GM23338 (cell line): Measurements from ENCODE around the gene IFI27. TPM values are rescaled to one million over a fixed set of nuclear protein-coding genes. Genes with fewer than 3 reads are reported as not detected.

Experiments used
- ATAC-seq: fragments of 200-7000 bp; cut with Tn5 transposase; 3 replicates; pipeline ENCODE4 v1.9.1; 2020
- DNase-seq: peaks from one replicate; pipeline ENCODE4 v3.0.0-alpha.2; 2015; ENCODE audit warnings: low spot score
- H2AFZ ChIP-seq: fragments of 200-600 bp; sonication (generic); 2 replicates; pipeline ENCODE4 v1.8.0; 2016; ENCODE audit warnings: antibody characterized with exemption, mild to moderate bottlenecking, moderate library complexity
- H3F3A ChIP-seq: fragments of 200-600 bp; sonication (generic); replicated peaks from 2 replicates; pipeline ENCODE4 v1.8.0; 2017; ENCODE audit warnings: antibody characterized with exemption, mixed run types, low read depth
- H3K27ac ChIP-seq: fragments of 200-600 bp; sonication (generic); 2 replicates; pipeline ENCODE4 v1.6.1; 2016; ENCODE audit warnings: low read depth
- H3K27me3 ChIP-seq: fragments of 200-600 bp; sonication (generic); 2 replicates; pipeline ENCODE4 v1.8.0; 2016; ENCODE audit warnings: mild to moderate bottlenecking, mixed run types, moderate library complexity; ENCODE audit not compliant: insufficient read depth
- H3K36me3 ChIP-seq: fragments of 200-600 bp; sonication (generic); 2 replicates; pipeline ENCODE4 v1.8.0; 2016; ENCODE audit warnings: mild to moderate bottlenecking; ENCODE audit not compliant: insufficient read depth
- H3K4me1 ChIP-seq: fragments of 200-600 bp; sonication (generic); 2 replicates; pipeline ENCODE4 v1.8.0; 2016; ENCODE audit warnings: mild to moderate bottlenecking, moderate library complexity; ENCODE audit not compliant: insufficient read depth
- H3K4me2 ChIP-seq: fragments of 200-600 bp; sonication (generic); 2 replicates; pipeline ENCODE4 v1.7.1; 2017; ENCODE audit warnings: mixed run types
- H3K4me3 ChIP-seq: fragments of 200-600 bp; sonication (generic); 2 replicates; pipeline ENCODE4 v1.6.1; 2016; ENCODE audit warnings: mixed run types
- H3K79me2 ChIP-seq: fragments of 200-600 bp; sonication (generic); replicated peaks from 2 replicates; pipeline ENCODE4 v1.8.0; 2017; ENCODE audit warnings: mild to moderate bottlenecking; ENCODE audit not compliant: insufficient read depth
- H3K9me2 ChIP-seq: fragments of 200-600 bp; sonication (generic); 2 replicates; pipeline ENCODE4 v1.8.0; 2017; ENCODE audit not compliant: insufficient read depth
- H4K20me1 ChIP-seq: fragments of 200-600 bp; sonication (generic); replicated peaks from 2 replicates; pipeline ENCODE4 v1.8.0; 2017; ENCODE audit warnings: mild to moderate bottlenecking; ENCODE audit not compliant: insufficient read depth
- H3K27ac Mint-ChIP-seq: 2 replicates; pipeline ENCODE4 v1.8.0; 2020; ENCODE audit warnings: inconsistent platforms, mild to moderate bottlenecking, moderate library complexity, mixed read lengths
- H3K27me3 Mint-ChIP-seq: 3 replicates; pipeline ENCODE4 v1.8.0; 2022; ENCODE audit warnings: low read depth, mild to moderate bottlenecking, moderate library complexity, mixed read lengths, inconsistent platforms; ENCODE audit not compliant: insufficient read depth, poor library complexity
- H3K36me3 Mint-ChIP-seq: 3 replicates; pipeline ENCODE4 v1.8.0; 2021; ENCODE audit warnings: low read depth, mild to moderate bottlenecking, inconsistent platforms, moderate library complexity, mixed read lengths
- H3K4me1 Mint-ChIP-seq: 3 replicates; pipeline ENCODE4 v1.8.0; 2020; ENCODE audit warnings: mild to moderate bottlenecking, inconsistent platforms, mixed read lengths
- H3K4me3 Mint-ChIP-seq: 3 replicates; pipeline ENCODE4 v1.8.0; 2021; ENCODE audit warnings: moderate library complexity, mild to moderate bottlenecking, inconsistent platforms, mixed read lengths
- H3K9me3 Mint-ChIP-seq: 3 replicates; pipeline ENCODE4 v1.8.0; 2020; ENCODE audit warnings: moderate library complexity, mild to moderate bottlenecking, inconsistent platforms, mixed read lengths
- NANOG ChIP-seq: IDR thresholded peaks from 2 replicates; pipeline ENCODE4 v1.6.1; 2016; ENCODE audit warnings: antibody characterized with exemption, borderline replicate concordance
- polyA plus RNA-seq: library from polyadenylated mRNA; unstranded; fragments of >200 nt; fragmentation: Nextera tagmentation; extraction: Ambion mirVana; gene quantifications from 2 replicates; pipeline ENCODE4 v1.2.1, GENCODE V29; 2016
- total RNA-seq: library from RNA; depleted of rRNA; stranded (reverse); fragments of >200 nt; shearing (Covaris generic); gene quantifications from 2 replicates; pipeline ENCODE4 v1.2.3, GENCODE V29; 2014
- TF ChIP-seq, protein P1 (sequence below): fragments of 250-450 bp; sonication (Bioruptor Pico); IDR thresholded peaks from 2 replicates; pipeline ENCODE4 v1.5.0; 2020; ENCODE audit warnings: mild to moderate bottlenecking, moderate library complexity
- TF ChIP-seq, protein P2 (sequence below): IDR thresholded peaks from 2 replicates; pipeline ENCODE4 v1.6.1; 2016; ENCODE audit warnings: antibody characterized with exemption
- TF ChIP-seq, protein P3 (sequence below), 2 experiments: fragments of 200-600 bp in 1 of 2; sonication (generic) in 1 of 2; conservative IDR thresholded peaks; 2 replicates each; pipeline versions ENCODE4 v1.5.1 to v1.6.1; 2016 to 2017; ENCODE audit warnings: antibody characterized with exemption in 2 of 2, low read depth in 2 of 2, mild to moderate bottlenecking in 2 of 2, moderate library complexity in 1 of 2

Gene IFI27
- total and polyA plus RNA-seq, 2 experiments from 2014 or later: 0.49 to 1.2 TPM

DNA sequence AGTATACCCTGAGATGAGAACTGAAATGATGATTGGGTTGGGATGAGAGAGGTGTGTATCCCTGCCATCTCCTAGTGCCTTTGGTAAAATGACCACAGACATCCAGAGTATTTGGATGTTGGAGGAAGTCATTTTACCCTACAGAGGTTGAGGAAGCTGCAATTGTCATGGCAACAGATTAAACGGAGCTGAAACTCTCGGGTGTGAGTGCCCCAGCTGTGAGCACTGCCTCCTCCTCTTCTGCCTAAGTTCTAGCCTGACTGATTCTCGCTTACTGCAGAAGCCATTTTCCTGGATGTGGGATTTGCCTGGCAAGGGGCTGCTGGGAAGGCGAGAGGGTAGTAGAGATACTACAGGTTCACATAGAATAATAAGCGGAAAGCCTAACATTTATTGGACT lies 53.3 kb downstream of the IFI27 start:
- Histone ChIP-seq H3K4me1 (peaks cover 17% of the 10 kb centered on the region), H3K36me3 (no peaks in the 10 kb centered on the region), H3K79me2 (no peaks in the 10 kb centered on the region), H3K9me2 (no peaks in the 10 kb centered on the region), H3K4me3 (no peak overlapping the region), H3F3A (no peaks in the 10 kb centered on the region), H4K20me1 (no peaks in the 10 kb centered on the region), H3K27me3 (peaks cover 11% of the 10 kb centered on the region), H3K4me2 (no peak overlapping the region), H3K27ac (no peak overlapping the region), H2AFZ (no peak overlapping the region; the same call in 1 of the 2 replicates)
- DNase-seq: peak; percentile 53
- Mint-ChIP-seq H3K27me3 (peaks cover 12% of the 10 kb centered on the region), H3K9me3 (no peaks in the 10 kb centered on the region), H3K36me3 (no peaks in the 10 kb centered on the region), H3K27ac (no peak overlapping the region), H3K4me3 (no peak overlapping the region), H3K4me1 (peaks cover 25% of the 10 kb centered on the region)
- ATAC-seq: peak; percentile 51
- TF ChIP-seq, protein P1, sequence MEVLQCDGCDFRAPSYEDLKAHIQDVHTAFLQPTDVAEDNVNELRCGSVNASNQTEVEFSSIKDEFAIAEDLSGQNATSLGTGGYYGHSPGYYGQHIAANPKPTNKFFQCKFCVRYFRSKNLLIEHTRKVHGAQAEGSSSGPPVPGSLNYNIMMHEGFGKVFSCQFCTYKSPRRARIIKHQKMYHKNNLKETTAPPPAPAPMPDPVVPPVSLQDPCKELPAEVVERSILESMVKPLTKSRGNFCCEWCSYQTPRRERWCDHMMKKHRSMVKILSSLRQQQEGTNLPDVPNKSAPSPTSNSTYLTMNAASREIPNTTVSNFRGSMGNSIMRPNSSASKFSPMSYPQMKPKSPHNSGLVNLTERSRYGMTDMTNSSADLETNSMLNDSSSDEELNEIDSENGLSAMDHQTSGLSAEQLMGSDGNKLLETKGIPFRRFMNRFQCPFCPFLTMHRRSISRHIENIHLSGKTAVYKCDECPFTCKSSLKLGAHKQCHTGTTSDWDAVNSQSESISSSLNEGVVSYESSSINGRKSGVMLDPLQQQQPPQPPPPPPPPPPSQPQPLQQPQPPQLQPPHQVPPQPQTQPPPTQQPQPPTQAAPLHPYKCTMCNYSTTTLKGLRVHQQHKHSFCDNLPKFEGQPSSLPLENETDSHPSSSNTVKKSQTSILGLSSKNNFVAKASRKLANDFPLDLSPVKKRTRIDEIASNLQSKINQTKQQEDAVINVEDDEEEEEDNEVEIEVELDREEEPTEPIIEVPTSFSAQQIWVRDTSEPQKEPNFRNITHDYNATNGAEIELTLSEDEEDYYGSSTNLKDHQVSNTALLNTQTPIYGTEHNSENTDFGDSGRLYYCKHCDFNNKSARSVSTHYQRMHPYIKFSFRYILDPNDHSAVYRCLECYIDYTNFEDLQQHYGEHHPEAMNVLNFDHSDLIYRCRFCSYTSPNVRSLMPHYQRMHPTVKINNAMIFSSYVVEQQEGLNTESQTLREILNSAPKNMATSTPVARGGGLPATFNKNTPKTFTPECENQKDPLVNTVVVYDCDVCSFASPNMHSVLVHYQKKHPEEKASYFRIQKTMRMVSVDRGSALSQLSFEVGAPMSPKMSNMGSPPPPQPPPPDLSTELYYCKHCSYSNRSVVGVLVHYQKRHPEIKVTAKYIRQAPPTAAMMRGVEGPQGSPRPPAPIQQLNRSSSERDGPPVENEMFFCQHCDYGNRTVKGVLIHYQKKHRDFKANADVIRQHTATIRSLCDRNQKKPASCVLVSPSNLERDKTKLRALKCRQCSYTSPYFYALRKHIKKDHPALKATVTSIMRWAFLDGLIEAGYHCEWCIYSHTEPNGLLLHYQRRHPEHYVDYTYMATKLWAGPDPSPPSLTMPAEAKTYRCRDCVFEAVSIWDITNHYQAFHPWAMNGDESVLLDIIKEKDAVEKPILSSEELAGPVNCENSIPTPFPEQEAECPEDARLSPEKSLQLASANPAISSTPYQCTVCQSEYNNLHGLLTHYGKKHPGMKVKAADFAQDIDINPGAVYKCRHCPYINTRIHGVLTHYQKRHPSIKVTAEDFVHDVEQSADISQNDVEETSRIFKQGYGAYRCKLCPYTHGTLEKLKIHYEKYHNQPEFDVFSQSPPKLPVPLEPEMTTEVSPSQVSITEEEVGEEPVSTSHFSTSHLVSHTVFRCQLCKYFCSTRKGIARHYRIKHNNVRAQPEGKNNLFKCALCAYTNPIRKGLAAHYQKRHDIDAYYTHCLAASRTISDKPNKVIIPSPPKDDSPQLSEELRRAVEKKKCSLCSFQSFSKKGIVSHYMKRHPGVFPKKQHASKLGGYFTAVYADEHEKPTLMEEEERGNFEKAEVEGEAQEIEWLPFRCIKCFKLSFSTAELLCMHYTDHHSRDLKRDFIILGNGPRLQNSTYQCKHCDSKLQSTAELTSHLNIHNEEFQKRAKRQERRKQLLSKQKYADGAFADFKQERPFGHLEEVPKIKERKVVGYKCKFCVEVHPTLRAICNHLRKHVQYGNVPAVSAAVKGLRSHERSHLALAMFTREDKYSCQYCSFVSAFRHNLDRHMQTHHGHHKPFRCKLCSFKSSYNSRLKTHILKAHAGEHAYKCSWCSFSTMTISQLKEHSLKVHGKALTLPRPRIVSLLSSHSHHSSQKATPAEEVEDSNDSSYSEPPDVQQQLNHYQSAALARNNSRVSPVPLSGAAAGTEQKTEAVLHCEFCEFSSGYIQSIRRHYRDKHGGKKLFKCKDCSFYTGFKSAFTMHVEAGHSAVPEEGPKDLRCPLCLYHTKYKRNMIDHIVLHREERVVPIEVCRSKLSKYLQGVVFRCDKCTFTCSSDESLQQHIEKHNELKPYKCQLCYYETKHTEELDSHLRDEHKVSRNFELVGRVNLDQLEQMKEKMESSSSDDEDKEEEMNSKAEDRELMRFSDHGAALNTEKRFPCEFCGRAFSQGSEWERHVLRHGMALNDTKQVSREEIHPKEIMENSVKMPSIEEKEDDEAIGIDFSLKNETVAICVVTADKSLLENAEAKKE (CRISPR knock-in tag): no peak
- TF ChIP-seq, protein P2, sequence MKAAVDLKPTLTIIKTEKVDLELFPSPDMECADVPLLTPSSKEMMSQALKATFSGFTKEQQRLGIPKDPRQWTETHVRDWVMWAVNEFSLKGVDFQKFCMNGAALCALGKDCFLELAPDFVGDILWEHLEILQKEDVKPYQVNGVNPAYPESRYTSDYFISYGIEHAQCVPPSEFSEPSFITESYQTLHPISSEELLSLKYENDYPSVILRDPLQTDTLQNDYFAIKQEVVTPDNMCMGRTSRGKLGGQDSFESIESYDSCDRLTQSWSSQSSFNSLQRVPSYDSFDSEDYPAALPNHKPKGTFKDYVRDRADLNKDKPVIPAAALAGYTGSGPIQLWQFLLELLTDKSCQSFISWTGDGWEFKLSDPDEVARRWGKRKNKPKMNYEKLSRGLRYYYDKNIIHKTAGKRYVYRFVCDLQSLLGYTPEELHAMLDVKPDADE: no peak
- TF ChIP-seq NANOG: no peak
- TF ChIP-seq, protein P3, sequence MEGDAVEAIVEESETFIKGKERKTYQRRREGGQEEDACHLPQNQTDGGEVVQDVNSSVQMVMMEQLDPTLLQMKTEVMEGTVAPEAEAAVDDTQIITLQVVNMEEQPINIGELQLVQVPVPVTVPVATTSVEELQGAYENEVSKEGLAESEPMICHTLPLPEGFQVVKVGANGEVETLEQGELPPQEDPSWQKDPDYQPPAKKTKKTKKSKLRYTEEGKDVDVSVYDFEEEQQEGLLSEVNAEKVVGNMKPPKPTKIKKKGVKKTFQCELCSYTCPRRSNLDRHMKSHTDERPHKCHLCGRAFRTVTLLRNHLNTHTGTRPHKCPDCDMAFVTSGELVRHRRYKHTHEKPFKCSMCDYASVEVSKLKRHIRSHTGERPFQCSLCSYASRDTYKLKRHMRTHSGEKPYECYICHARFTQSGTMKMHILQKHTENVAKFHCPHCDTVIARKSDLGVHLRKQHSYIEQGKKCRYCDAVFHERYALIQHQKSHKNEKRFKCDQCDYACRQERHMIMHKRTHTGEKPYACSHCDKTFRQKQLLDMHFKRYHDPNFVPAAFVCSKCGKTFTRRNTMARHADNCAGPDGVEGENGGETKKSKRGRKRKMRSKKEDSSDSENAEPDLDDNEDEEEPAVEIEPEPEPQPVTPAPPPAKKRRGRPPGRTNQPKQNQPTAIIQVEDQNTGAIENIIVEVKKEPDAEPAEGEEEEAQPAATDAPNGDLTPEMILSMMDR (conservative IDR thresholded peaks at IDR 0.05; ENCODE audit: low read depth in 2 of 2): no peak
